Mesothelial cell of epicardium (in vitro differentiated cells): Measurements from ENCODE around the gene LGR4. TPM values are rescaled to one million over a fixed set of nuclear protein-coding genes. Genes with fewer than 3 reads are reported as not detected.
"Not testable (repeated sequence)": the region's sequence is repeated elsewhere in the genome, so short reads cannot be mapped to it uniquely, and the experiment has no call there.

Experiments used
- DNase-seq, 2 experiments: peaks; one replicate each; pipeline ENCODE4 v3.0.0; 2021; ENCODE audit warnings: low spot score in 2 of 2; ENCODE audit not compliant: unreplicated experiment in 2 of 2
- H3K27ac Mint-ChIP-seq: 2 replicates; pipeline ENCODE4 v1.8.0; 2021; ENCODE audit warnings: mixed read lengths
- H3K27me3 Mint-ChIP-seq: 2 replicates; pipeline ENCODE4 v1.8.0; 2021; ENCODE audit warnings: low read depth, mixed read lengths
- H3K36me3 Mint-ChIP-seq: 2 replicates; pipeline ENCODE4 v1.8.0; 2021; ENCODE audit warnings: mixed read lengths
- H3K4me1 Mint-ChIP-seq: 2 replicates; pipeline ENCODE4 v1.8.0; 2021; ENCODE audit warnings: mixed read lengths
- H3K4me3 Mint-ChIP-seq: 2 replicates; pipeline ENCODE4 v1.8.0; 2021; ENCODE audit warnings: mild to moderate bottlenecking, moderate library complexity, mixed read lengths
- H3K9me3 Mint-ChIP-seq: 2 replicates; pipeline ENCODE4 v1.8.0; 2021; ENCODE audit warnings: mixed read lengths
- total RNA-seq: library from RNA; stranded (reverse); gene quantifications from 3 replicates; pipeline ENCODE4 v1.2.1, GENCODE V29; 2021
- TF ChIP-seq, protein P1 (sequence below): fragments of 200-600 bp; sonication (generic); IDR thresholded peaks from one replicate; pipeline ENCODE4 v1.5.0; 2021; ENCODE audit warnings: antibody characterized with exemption; ENCODE audit not compliant: unreplicated experiment

The LGR4 gene
- total RNA-seq, 1 donor from 2014 or later: 28.2 TPM

DNA sequence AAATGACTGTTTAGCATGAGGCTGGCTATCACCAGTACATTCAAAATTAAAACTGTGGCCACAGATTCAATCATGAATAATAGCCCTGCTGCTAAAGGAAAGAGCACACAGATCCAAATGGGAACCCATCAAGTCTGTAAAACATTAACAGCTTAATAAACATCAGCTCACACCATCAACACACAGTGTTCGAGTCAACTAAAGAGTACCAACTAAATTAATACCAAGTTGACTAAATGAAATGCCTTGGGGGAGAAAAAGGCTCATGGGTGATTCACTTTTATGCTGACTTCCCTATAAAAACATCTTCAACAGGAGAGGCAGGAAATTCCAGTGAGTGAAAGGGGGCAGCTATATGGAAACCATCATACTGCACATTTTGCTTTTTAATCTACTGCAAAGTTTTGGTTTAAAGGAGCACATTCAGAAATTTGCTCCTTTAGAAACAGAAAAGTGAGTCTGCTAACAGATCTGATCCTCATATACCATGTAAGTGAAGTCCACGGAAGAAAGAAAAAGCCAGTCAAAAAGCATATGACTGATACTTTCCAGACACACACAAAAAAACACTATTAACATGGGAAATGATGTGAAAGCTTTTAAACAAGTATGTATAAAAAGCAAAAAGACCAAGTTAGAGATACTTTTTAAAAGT is 16.3 kb downstream of the LGR4 start:
- no peak for DNase-seq
- no peak overlapping the region for H3K4me3 Mint-ChIP-seq
- H3K9me3 Mint-ChIP-seq: no peaks in the 10 kb centered on the region
- peaks cover 40% of the 10 kb centered on the region for H3K4me1 Mint-ChIP-seq
- no peaks in the 10 kb centered on the region for H3K36me3 Mint-ChIP-seq
- TF ChIP-seq, protein P1, sequence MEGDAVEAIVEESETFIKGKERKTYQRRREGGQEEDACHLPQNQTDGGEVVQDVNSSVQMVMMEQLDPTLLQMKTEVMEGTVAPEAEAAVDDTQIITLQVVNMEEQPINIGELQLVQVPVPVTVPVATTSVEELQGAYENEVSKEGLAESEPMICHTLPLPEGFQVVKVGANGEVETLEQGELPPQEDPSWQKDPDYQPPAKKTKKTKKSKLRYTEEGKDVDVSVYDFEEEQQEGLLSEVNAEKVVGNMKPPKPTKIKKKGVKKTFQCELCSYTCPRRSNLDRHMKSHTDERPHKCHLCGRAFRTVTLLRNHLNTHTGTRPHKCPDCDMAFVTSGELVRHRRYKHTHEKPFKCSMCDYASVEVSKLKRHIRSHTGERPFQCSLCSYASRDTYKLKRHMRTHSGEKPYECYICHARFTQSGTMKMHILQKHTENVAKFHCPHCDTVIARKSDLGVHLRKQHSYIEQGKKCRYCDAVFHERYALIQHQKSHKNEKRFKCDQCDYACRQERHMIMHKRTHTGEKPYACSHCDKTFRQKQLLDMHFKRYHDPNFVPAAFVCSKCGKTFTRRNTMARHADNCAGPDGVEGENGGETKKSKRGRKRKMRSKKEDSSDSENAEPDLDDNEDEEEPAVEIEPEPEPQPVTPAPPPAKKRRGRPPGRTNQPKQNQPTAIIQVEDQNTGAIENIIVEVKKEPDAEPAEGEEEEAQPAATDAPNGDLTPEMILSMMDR: no peak
- H3K27ac Mint-ChIP-seq: peak overlapping the region; percentile 47
- H3K27me3 Mint-ChIP-seq: no peaks in the 10 kb centered on the region

DNA sequence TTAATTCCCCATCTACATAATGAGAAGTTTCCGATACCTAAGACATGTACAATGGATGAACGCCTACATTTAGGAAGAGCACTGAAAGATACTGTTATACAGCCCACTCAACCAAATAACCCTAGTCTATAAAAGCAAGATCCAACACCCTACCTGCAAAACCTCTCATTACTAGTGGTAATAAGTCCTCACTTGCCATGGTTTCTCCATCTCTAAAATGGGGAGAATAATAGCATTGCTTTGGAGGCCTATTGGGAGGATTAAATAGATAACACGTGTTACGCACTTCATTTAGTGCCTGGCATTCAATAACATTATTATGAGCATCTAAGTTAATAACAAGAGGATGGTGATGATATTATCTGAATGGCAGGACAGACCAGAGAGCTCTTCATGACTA is 16.9 kb downstream of the LGR4 start:
- no peaks in the 10 kb centered on the region for H3K36me3 Mint-ChIP-seq
- peaks cover 45% of the 10 kb centered on the region for H3K4me1 Mint-ChIP-seq
- no peaks in the 10 kb centered on the region for H3K9me3 Mint-ChIP-seq
- TF ChIP-seq, protein P1: no peak
- H3K27me3 Mint-ChIP-seq: no peaks in the 10 kb centered on the region
- H3K4me3 Mint-ChIP-seq: no peak overlapping the region
- H3K27ac Mint-ChIP-seq: no peak overlapping the region
- DNase-seq: no peak

DNA sequence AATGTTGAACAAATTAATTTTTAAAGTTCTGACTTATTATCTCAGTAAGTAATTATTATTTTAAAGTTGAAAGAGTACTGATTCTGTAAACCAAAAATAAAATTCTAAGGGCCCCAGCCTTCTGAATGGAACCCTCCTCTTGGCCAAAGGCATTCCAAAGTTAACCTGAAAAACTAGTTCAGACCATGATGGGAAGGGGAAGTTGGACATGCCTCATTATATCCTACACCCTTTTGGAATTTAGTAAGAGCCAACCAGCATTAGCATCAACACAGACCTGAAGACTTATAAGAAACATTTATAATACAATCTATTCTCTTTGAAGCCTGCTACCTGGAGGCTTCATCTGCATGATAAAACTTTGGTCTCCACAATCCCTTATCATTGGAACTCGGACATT is 18.9 kb downstream of the LGR4 start:
- Mint-ChIP-seq H3K27ac (no peak overlapping the region), H3K9me3 (no peaks in the 10 kb centered on the region), H3K4me1 (peaks cover 35% of the 10 kb centered on the region), H3K4me3 (no peak overlapping the region), H3K27me3 (no peaks in the 10 kb centered on the region), H3K36me3 (no peaks in the 10 kb centered on the region)
- DNase-seq: no peak
- TF ChIP-seq, protein P1: no peak

DNA sequence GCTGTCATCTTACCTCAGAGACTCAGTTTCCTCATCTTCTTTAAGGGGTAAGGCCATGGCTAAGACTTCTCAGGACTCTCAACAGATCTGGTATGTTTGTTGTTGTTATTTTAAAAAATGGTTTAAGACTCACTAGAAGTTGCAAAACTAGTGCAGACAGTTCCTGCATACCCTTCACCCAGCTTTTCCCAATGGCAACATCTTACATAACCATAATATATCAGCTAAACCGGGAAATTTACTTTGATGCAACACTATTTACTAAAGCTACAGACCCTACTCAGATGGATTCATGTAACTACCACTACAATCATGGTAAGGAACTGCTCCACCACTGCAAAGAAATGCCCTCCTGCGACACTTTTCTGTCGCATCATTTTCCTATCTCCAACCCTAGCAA is 20.4 kb downstream of the LGR4 start:
- no peak overlapping the region for H3K4me3 Mint-ChIP-seq
- TF ChIP-seq, protein P1: no peak
- no peak for DNase-seq
- no peaks in the 10 kb centered on the region for H3K36me3 Mint-ChIP-seq
- peaks cover 28% of the 10 kb centered on the region for H3K4me1 Mint-ChIP-seq
- no peak overlapping the region for H3K27ac Mint-ChIP-seq
- H3K9me3 Mint-ChIP-seq: no peaks in the 10 kb centered on the region
- no peaks in the 10 kb centered on the region for H3K27me3 Mint-ChIP-seq

DNA sequence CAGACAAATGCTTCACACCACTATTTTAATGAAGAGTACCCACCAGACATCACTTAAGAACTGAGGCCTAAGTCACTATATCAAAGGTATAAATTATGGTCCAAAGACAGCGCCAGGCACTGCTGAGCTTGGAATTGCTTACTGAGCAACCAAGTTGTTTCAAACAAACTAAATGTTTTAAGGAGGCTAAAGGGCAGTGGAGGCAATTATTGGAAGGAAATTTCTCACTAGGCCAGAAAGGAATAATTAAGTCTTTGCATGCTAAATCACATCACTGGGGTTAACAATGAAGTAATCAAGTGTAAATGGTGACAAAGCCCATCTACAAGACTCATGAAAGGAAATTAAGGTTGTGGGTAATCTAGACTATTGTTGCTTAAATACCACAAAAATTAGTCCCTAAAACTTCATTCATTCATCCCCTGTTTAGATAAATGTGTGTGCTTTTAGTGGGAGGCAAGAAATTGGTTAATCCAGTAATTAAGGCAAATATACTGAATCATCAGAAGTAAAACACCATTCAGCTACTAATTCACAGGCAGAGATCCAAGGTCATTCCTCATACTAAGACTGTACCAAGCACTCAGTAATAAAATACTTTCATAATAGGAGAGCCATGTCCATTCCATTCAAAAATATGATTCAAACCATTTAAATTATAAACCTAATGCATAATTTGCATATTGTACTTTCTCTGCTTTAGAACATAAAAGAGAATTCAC is 21.2 kb downstream of the LGR4 start:
- Mint-ChIP-seq H3K27ac (no peak overlapping the region), H3K36me3 (no peaks in the 10 kb centered on the region), H3K4me1 (peaks cover 20% of the 10 kb centered on the region)

DNA sequence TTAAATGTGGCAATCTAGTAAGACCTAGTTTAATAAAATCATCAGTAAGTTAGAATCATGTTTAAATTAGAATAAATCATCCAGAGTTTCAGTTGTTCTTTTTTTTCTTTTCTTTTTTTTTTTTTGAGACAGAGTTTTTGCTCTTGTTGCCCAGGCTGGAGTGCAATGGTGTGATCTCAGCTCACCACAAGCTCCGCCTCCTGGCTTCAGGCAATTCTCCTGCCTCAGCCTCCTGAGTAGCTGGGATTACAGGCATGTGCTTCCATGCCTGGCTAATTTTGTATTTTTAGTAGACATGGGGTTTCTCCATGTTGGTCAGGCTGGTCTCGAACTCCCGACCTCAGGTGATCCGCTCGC is 24.4 kb downstream of the LGR4 start:
- H3K4me3 Mint-ChIP-seq, H3K27me3 Mint-ChIP-seq, DNase-seq, H3K36me3 Mint-ChIP-seq, H3K27ac Mint-ChIP-seq, H3K9me3 Mint-ChIP-seq: not testable (repeated sequence)
- H3K4me1 Mint-ChIP-seq: peaks cover 27% of the 10 kb centered on the region

More for the DNA sequence above, 21.2 kb downstream of the LGR4 start:
- Mint-ChIP-seq H3K4me3 (no peak overlapping the region), H3K9me3 (no peaks in the 10 kb centered on the region), H3K27me3 (no peaks in the 10 kb centered on the region)
- TF ChIP-seq, protein P1: no peak
- no peak for DNase-seq
